SK-N-SH (cell line): ENCODE results near the gene ETV6.

Source experiments
- EZH2phosphoT487 ChIP-seq: fragments of 200-600 bp; sonication (generic); IDR thresholded peaks from 2 replicates; pipeline ENCODE4 v1.6.1; 2017; ENCODE audit warnings: low read depth, mixed run types, mild to moderate bottlenecking, antibody characterized with exemption, moderate library complexity, borderline replicate concordance
- FOXM1 ChIP-seq: IDR thresholded peaks from 2 replicates; pipeline ENCODE4 v1.4.0; 2012; ENCODE audit warnings: low read depth, mild to moderate bottlenecking
- JUND ChIP-seq: IDR thresholded peaks from 2 replicates; pipeline ENCODE4 v1.4.0; 2012
- MAX ChIP-seq: IDR thresholded peaks from 2 replicates; pipeline ENCODE4 v1.4.0; 2012; ENCODE audit warnings: low read depth
- POLR2AphosphoS5 ChIP-seq: IDR thresholded peaks from 2 replicates; pipeline ENCODE4 v1.6.1; 2012; ENCODE audit warnings: low read depth, low read length
- SMC3 ChIP-seq: IDR thresholded peaks from 2 replicates; pipeline ENCODE4 v1.6.1; 2012; ENCODE audit warnings: low read depth, low read length, improper control_type of control experiment
- TEAD4 ChIP-seq: IDR thresholded peaks from 2 replicates; pipeline ENCODE4 v1.4.0; 2012; ENCODE audit warnings: mild to moderate bottlenecking, borderline replicate concordance; ENCODE audit not compliant: insufficient read depth
- TF ChIP-seq, protein P1 (sequence below): fragments of 200-600 bp; sonication (generic); IDR thresholded peaks from 2 replicates; pipeline ENCODE4 v1.6.1; 2017; ENCODE audit warnings: antibody characterized with exemption, mild to moderate bottlenecking, moderate library complexity
- TF ChIP-seq, protein P2 (sequence below): IDR thresholded peaks from 2 replicates; pipeline ENCODE4 v1.4.0; 2012; ENCODE audit warnings: low read depth, borderline replicate concordance

- TF ChIP-seq MAX (no peak), TEAD4 (no peak), POLR2AphosphoS5 (no peak), FOXM1 (no peak), EZH2phosphoT487 (no peak), JUND (no peak), SMC3 (no peak)
- TF ChIP-seq, protein P1, sequence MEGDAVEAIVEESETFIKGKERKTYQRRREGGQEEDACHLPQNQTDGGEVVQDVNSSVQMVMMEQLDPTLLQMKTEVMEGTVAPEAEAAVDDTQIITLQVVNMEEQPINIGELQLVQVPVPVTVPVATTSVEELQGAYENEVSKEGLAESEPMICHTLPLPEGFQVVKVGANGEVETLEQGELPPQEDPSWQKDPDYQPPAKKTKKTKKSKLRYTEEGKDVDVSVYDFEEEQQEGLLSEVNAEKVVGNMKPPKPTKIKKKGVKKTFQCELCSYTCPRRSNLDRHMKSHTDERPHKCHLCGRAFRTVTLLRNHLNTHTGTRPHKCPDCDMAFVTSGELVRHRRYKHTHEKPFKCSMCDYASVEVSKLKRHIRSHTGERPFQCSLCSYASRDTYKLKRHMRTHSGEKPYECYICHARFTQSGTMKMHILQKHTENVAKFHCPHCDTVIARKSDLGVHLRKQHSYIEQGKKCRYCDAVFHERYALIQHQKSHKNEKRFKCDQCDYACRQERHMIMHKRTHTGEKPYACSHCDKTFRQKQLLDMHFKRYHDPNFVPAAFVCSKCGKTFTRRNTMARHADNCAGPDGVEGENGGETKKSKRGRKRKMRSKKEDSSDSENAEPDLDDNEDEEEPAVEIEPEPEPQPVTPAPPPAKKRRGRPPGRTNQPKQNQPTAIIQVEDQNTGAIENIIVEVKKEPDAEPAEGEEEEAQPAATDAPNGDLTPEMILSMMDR = no peak
- TF ChIP-seq, protein P2, sequence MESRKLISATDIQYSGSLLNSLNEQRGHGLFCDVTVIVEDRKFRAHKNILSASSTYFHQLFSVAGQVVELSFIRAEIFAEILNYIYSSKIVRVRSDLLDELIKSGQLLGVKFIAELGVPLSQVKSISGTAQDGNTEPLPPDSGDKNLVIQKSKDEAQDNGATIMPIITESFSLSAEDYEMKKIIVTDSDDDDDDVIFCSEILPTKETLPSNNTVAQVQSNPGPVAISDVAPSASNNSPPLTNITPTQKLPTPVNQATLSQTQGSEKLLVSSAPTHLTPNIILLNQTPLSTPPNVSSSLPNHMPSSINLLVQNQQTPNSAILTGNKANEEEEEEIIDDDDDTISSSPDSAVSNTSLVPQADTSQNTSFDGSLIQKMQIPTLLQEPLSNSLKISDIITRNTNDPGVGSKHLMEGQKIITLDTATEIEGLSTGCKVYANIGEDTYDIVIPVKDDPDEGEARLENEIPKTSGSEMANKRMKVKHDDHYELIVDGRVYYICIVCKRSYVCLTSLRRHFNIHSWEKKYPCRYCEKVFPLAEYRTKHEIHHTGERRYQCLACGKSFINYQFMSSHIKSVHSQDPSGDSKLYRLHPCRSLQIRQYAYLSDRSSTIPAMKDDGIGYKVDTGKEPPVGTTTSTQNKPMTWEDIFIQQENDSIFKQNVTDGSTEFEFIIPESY = no peak
Observed at GRCh38 chr12:11812241-11812585, 162.7 kb downstream of the ETV6 start.
